ENCODE measurements around the gene MPZL1.

The MPZL1 gene

GRCh38 chr1:167746013-167746672 is 24.4 kb downstream of the MPZL1 start:
- TF ChIP-seq CTCF (IDR thresholded peaks at IDR 0.05; ENCODE audit: low read depth, low read length): no peak
- DNase-seq (ENCODE audit: low read depth, low spot score): no peak
- in situ Hi-C loops (cut with HindIII; ENCODE audit: low sequenced_read_pairs): no loop called here
- no peak overlapping the region for H3K4me3 ChIP-seq (ENCODE audit: low read depth, low read length)

- H3K4me3 ChIP-seq (ENCODE audit: low read depth, low read length): no peak overlapping the region
- no peak for TF ChIP-seq CTCF (IDR thresholded peaks at IDR 0.05; ENCODE audit: low read depth, low read length)
- DNase-seq (ENCODE audit: low read depth, low spot score): no peak
- in situ Hi-C loops (cut with HindIII; ENCODE audit: low sequenced_read_pairs): no loop called here
Observed at GRCh38 chr1:167746988-167747655, 25.3 kb downstream of the MPZL1 start.

GRCh38 chr1:167747988-167748387 is 26.2 kb downstream of the MPZL1 start:
- no peak overlapping the region for H3K4me3 ChIP-seq (ENCODE audit: low read depth, low read length)

GRCh38 chr1:167748906-167749305 is 27.1 kb downstream of the MPZL1 start:
- no peak overlapping the region for H3K4me3 ChIP-seq (ENCODE audit: low read depth, low read length)
- no peak for TF ChIP-seq CTCF (IDR thresholded peaks at IDR 0.05; ENCODE audit: low read depth, low read length)
- peak; percentile 46 for DNase-seq (ENCODE audit: low read depth, low spot score)
- in situ Hi-C loops (cut with HindIII; ENCODE audit: low sequenced_read_pairs): no loop called here

More at GRCh38 chr1:167747988-167748387, 26.2 kb downstream of the MPZL1 start:
- TF ChIP-seq CTCF (IDR thresholded peaks at IDR 0.05; ENCODE audit: low read depth, low read length): no peak
- in situ Hi-C loops (cut with HindIII; ENCODE audit: low sequenced_read_pairs): no loop called here
- peak; percentile 32 for DNase-seq (ENCODE audit: low read depth, low spot score)

- H3K4me3 ChIP-seq (ENCODE audit: low read depth, low read length): no peak overlapping the region
- DNase-seq (ENCODE audit: low read depth, low spot score): no peak
- no peak for TF ChIP-seq CTCF (IDR thresholded peaks at IDR 0.05; ENCODE audit: low read depth, low read length)
- in situ Hi-C loops (cut with HindIII; ENCODE audit: low sequenced_read_pairs): no loop called here
Observed at GRCh38 chr1:167749741-167750140, 28.0 kb downstream of the MPZL1 start.

GRCh38 chr1:167750641-167751040 is 28.9 kb downstream of the MPZL1 start:
- H3K4me3 ChIP-seq (ENCODE audit: low read depth, low read length): no peak overlapping the region
- in situ Hi-C loops (cut with HindIII; ENCODE audit: low sequenced_read_pairs): no loop called here
- no peak for TF ChIP-seq CTCF (IDR thresholded peaks at IDR 0.05; ENCODE audit: low read depth, low read length)
- no peak for DNase-seq (ENCODE audit: low read depth, low spot score)

Data from astrocyte of the spinal cord (primary cell).